ENCODE results near the gene KLHDC10. TPM values are rescaled to one million over a fixed set of nuclear protein-coding genes. Genes with fewer than 3 reads are reported as not detected.

Gene KLHDC10
- polyA plus RNA-seq, 1 donor (not counting 4 experiments of a cell fraction or from before 2014, with no cell fraction given): 22.7 TPM

DNA sequence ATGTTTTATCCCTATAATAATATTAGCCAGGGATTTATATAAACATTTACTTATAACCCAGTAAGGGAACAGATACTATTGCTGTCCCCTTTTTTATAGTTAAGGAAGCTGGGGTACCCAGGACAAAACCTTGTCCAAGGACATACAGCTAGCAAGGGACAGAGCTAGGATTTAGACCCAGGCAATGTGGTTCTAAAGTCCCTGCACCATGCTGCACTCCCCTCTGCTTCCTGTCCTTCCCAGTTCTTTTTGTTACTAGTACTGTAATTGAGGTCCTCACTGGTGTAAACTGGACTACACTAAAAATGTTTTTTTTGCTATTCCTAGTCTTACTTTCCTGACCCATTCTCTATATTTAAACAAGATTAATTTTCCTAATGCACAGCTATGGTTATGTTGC, 16.6 kb downstream of the KLHDC10 start:
- dilution Hi-C loops (cut with MboI; ENCODE audit: extremely low pct_ligation_motif_present, low sequenced_read_pairs): no loop called here
- Histone ChIP-seq H3K79me2 (ENCODE audit: control insufficient read depth, insufficient read depth, low read length) (peaks cover 51% of the 10 kb centered on the region), H4K20me1 (ENCODE audit: control insufficient read depth, extremely low read depth, insufficient read depth, low read length) (peaks cover 3% of the 10 kb centered on the region), H3K4me3 (ENCODE audit: control insufficient read depth in 2 of 3, extremely low read depth in 1 of 3, insufficient read depth in 2 of 3, low read depth in 1 of 3, low read length in 3 of 3) (no peak overlapping the region), H3K4me1 (ENCODE audit: control insufficient read depth, extremely low read depth, insufficient read depth, low read length) (no peaks in the 10 kb centered on the region), H2AFZ (ENCODE audit: control insufficient read depth, low read length) (no peak overlapping the region), H3K9me1 (ENCODE audit: control insufficient read depth, extremely low read depth, insufficient read depth, low read length) (no peaks in the 10 kb centered on the region), H3K36me3 (ENCODE audit: control insufficient read depth in 2 of 2, extremely low read depth in 1 of 2, insufficient read depth in 2 of 2, low read length in 2 of 2) (no peaks in the 10 kb centered on the region), H3K27ac (ENCODE audit: control insufficient read depth, insufficient read depth, low read length) (no peak overlapping the region), H3K9ac (ENCODE audit: control insufficient read depth, extremely low read depth, insufficient read depth, low read length) (no peak overlapping the region), H3K4me2 (ENCODE audit: control insufficient read depth, extremely low read depth, insufficient read depth, low read depth, low read length) (no peak overlapping the region), H3K9me3 (ENCODE audit: control insufficient read depth, low read depth, low read length) (no peaks in the 10 kb centered on the region), H3K27me3 (ENCODE audit: control insufficient read depth, extremely low read depth, insufficient read depth, low read length) (no peaks in the 10 kb centered on the region)
- no peak for TF ChIP-seq EZH2 (IDR thresholded peaks at IDR 0.05; ENCODE audit: low read length)
- TF ChIP-seq, protein P1, sequence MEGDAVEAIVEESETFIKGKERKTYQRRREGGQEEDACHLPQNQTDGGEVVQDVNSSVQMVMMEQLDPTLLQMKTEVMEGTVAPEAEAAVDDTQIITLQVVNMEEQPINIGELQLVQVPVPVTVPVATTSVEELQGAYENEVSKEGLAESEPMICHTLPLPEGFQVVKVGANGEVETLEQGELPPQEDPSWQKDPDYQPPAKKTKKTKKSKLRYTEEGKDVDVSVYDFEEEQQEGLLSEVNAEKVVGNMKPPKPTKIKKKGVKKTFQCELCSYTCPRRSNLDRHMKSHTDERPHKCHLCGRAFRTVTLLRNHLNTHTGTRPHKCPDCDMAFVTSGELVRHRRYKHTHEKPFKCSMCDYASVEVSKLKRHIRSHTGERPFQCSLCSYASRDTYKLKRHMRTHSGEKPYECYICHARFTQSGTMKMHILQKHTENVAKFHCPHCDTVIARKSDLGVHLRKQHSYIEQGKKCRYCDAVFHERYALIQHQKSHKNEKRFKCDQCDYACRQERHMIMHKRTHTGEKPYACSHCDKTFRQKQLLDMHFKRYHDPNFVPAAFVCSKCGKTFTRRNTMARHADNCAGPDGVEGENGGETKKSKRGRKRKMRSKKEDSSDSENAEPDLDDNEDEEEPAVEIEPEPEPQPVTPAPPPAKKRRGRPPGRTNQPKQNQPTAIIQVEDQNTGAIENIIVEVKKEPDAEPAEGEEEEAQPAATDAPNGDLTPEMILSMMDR (optimal IDR thresholded peaks at IDR 0.05 in 1 of 3, IDR thresholded peaks at IDR 0.05 in 1 of 3, conservative IDR thresholded peaks at IDR 0.05 in 1 of 3; ENCODE audit: extremely low read depth in 1 of 3, insufficient read depth in 2 of 3, low read length in 3 of 3): no peak
- no peak for DNase-seq (ENCODE audit: low read depth, low spot score)
- no peak for FAIRE-seq

DNA sequence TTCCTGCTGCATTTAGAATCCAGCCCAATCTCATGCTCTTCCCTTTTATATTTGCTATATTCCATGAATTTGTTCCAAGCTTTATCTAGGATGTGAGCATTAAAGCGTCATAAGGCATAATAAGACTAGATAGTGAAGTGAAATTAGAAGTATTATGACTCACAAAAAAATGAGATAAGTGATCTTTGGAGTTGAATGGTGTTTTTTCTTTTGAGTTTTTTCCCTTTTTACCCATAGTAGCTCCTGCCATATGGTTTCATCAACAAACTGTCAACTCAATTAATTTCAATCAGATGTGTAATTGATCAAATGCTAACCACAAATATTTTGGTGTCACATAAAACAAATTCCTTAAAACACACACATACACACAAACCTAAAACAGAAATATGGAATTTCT, 17.0 kb downstream of the KLHDC10 start:
- Histone ChIP-seq H4K20me1 (ENCODE audit: control insufficient read depth, extremely low read depth, insufficient read depth, low read length) (peaks cover 3% of the 10 kb centered on the region), H2AFZ (ENCODE audit: control insufficient read depth, low read length) (no peak overlapping the region), H3K9me1 (ENCODE audit: control insufficient read depth, extremely low read depth, insufficient read depth, low read length) (no peaks in the 10 kb centered on the region), H3K27ac (ENCODE audit: control insufficient read depth, insufficient read depth, low read length) (no peak overlapping the region), H3K4me1 (ENCODE audit: control insufficient read depth, extremely low read depth, insufficient read depth, low read length) (no peaks in the 10 kb centered on the region), H3K27me3 (ENCODE audit: control insufficient read depth, extremely low read depth, insufficient read depth, low read length) (no peaks in the 10 kb centered on the region), H3K4me2 (ENCODE audit: control insufficient read depth, extremely low read depth, insufficient read depth, low read depth, low read length) (no peak overlapping the region), H3K9ac (ENCODE audit: control insufficient read depth, extremely low read depth, insufficient read depth, low read length) (no peak overlapping the region), H3K4me3 (ENCODE audit: control insufficient read depth in 2 of 3, extremely low read depth in 1 of 3, insufficient read depth in 2 of 3, low read depth in 1 of 3, low read length in 3 of 3) (no peak overlapping the region), H3K9me3 (ENCODE audit: control insufficient read depth, low read depth, low read length) (no peaks in the 10 kb centered on the region), H3K79me2 (ENCODE audit: control insufficient read depth, insufficient read depth, low read length) (peaks cover 49% of the 10 kb centered on the region), H3K36me3 (ENCODE audit: control insufficient read depth in 2 of 2, extremely low read depth in 1 of 2, insufficient read depth in 2 of 2, low read length in 2 of 2) (no peaks in the 10 kb centered on the region)
- FAIRE-seq (no peak), DNase-seq (ENCODE audit: low read depth, low spot score) (no peak)
- no peak for TF ChIP-seq EZH2 (IDR thresholded peaks at IDR 0.05; ENCODE audit: low read length)
- TF ChIP-seq, protein P1 (optimal IDR thresholded peaks at IDR 0.05 in 1 of 3, IDR thresholded peaks at IDR 0.05 in 1 of 3, conservative IDR thresholded peaks at IDR 0.05 in 1 of 3; ENCODE audit: extremely low read depth in 1 of 3, insufficient read depth in 2 of 3, low read length in 3 of 3): no peak
- dilution Hi-C loops (cut with MboI; ENCODE audit: extremely low pct_ligation_motif_present, low sequenced_read_pairs): no loop called here
